Stimulated activated effector memory CD8-positive, alpha-beta T cell treated with anti-CD3 and anti-CD28 coated beads, Interleukin-12 subunit alpha, Interleukin-12 subunit beta, amount 100 ng/mL, for 72 hours (primary cell): ENCODE data around the gene RLBP1.

Experiments used
- ATAC-seq: fragments of 150-1000 bp; cut with Tn5 transposase; 2 replicates; pipeline ENCODE4 v1.10.0; 2021
- DNase-seq, 2 donors: peaks; one replicate each; pipeline ENCODE4 v3.0.0; 2021 to 2022; ENCODE audit warnings: low spot score in 2 of 2
- H3K27ac Mint-ChIP-seq: one replicate; pipeline ENCODE4 v1.8.0; 2022; ENCODE audit warnings: mild to moderate bottlenecking, mixed read lengths
- H3K36me3 Mint-ChIP-seq: one replicate; pipeline ENCODE4 v1.8.0; 2022; ENCODE audit warnings: mild to moderate bottlenecking, mixed read lengths
- H3K4me1 Mint-ChIP-seq: one replicate; pipeline ENCODE4 v1.8.0; 2022; ENCODE audit warnings: mixed read lengths
- H3K4me3 Mint-ChIP-seq: one replicate; pipeline ENCODE4 v1.8.0; 2022; ENCODE audit warnings: mild to moderate bottlenecking, mixed read lengths
- H3K9me3 Mint-ChIP-seq: one replicate; pipeline ENCODE4 v1.8.0; 2022; ENCODE audit warnings: mixed read lengths

RLBP1 gene

GRCh38 chr15:89196994-89197393, 24.4 kb downstream of the RLBP1 start:
- peaks cover 47% of the 10 kb centered on the region for H3K36me3 Mint-ChIP-seq
- peaks cover 13% of the 10 kb centered on the region for H3K4me1 Mint-ChIP-seq
- H3K27ac Mint-ChIP-seq = peak overlapping the region; percentile 69
- H3K4me3 Mint-ChIP-seq = no peak overlapping the region
- no peaks in the 10 kb centered on the region for H3K9me3 Mint-ChIP-seq
- DNase-seq (no peak), ATAC-seq (peak; percentile 80)

- H3K27ac Mint-ChIP-seq = no peak overlapping the region
- H3K4me1 Mint-ChIP-seq = peaks cover 9% of the 10 kb centered on the region
- DNase-seq (no peak), ATAC-seq (no peak)
- H3K36me3 Mint-ChIP-seq = peaks cover 55% of the 10 kb centered on the region
- H3K4me3 Mint-ChIP-seq = no peak overlapping the region
- no peaks in the 10 kb centered on the region for H3K9me3 Mint-ChIP-seq
Measured at GRCh38 chr15:89196241-89196640, 25.1 kb downstream of the RLBP1 start.

GRCh38 chr15:89195836-89196235, 25.5 kb downstream of the RLBP1 start:
- no peaks in the 10 kb centered on the region for H3K9me3 Mint-ChIP-seq
- H3K4me3 Mint-ChIP-seq = no peak overlapping the region
- no peak for DNase-seq
- H3K27ac Mint-ChIP-seq = no peak overlapping the region
- H3K36me3 Mint-ChIP-seq = peaks cover 59% of the 10 kb centered on the region
- no peak for ATAC-seq
- peaks cover 9% of the 10 kb centered on the region for H3K4me1 Mint-ChIP-seq

DNA sequence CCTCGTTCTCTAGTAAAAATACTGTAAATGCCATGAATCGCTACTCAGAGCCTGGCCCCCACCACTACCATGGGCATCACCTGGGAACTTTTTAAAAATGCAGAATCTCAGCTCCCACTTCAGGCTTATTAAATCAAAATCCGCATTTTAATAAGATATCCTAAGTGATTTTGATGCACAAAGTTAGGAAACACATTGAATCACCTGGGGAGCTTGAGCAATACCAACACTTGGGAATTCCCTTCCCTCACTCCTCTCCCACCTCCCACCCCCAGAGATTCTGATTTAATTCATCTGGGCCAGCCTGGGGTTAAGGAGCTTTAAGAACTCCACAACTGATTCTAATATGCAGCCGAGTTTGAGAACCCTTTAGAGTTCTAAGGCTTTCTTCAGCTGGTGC, 26.8 kb downstream of the RLBP1 start:
- no peak overlapping the region for H3K4me3 Mint-ChIP-seq
- peaks cover 9% of the 10 kb centered on the region for H3K4me1 Mint-ChIP-seq
- H3K36me3 Mint-ChIP-seq = peaks cover 61% of the 10 kb centered on the region
- H3K9me3 Mint-ChIP-seq = no peaks in the 10 kb centered on the region
- H3K27ac Mint-ChIP-seq = no peak overlapping the region
- ATAC-seq = no peak
- DNase-seq = no peak

DNA sequence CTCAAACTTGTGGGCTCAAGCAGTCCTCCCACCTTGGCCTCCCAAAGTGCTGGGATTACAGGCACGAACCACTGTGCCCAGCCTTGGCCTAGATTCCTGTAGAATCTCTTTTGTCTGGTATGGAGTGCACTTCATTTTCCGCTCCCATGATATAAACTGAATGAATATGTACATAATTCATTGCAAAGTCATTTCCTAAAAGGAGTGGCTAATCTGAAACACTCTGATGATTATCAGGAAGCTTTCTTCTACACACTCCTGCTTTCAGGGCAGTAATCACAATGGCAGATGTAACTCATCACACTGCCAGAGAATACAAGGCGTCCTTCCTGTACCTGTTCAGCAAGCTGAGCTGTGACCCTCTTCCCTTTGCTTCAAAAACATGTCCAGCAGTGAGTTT, 28.6 kb downstream of the RLBP1 start:
- Mint-ChIP-seq H3K4me3 (no peak overlapping the region), H3K9me3 (no peaks in the 10 kb centered on the region), H3K27ac (peak overlapping the region; percentile 8)

GRCh38 chr15:89192136-89192535, 29.2 kb downstream of the RLBP1 start:
- peak overlapping the region; percentile 8 for H3K27ac Mint-ChIP-seq
- ATAC-seq (no peak), DNase-seq (no peak)
- no peaks in the 10 kb centered on the region for H3K9me3 Mint-ChIP-seq
- H3K36me3 Mint-ChIP-seq = peaks cover 77% of the 10 kb centered on the region
- no peak overlapping the region for H3K4me3 Mint-ChIP-seq
- peaks cover 5% of the 10 kb centered on the region for H3K4me1 Mint-ChIP-seq

More for the DNA sequence above, 28.6 kb downstream of the RLBP1 start:
- no peak for DNase-seq
- no peak for ATAC-seq
- Mint-ChIP-seq H3K36me3 (peaks cover 76% of the 10 kb centered on the region), H3K4me1 (peaks cover 9% of the 10 kb centered on the region)

DNA sequence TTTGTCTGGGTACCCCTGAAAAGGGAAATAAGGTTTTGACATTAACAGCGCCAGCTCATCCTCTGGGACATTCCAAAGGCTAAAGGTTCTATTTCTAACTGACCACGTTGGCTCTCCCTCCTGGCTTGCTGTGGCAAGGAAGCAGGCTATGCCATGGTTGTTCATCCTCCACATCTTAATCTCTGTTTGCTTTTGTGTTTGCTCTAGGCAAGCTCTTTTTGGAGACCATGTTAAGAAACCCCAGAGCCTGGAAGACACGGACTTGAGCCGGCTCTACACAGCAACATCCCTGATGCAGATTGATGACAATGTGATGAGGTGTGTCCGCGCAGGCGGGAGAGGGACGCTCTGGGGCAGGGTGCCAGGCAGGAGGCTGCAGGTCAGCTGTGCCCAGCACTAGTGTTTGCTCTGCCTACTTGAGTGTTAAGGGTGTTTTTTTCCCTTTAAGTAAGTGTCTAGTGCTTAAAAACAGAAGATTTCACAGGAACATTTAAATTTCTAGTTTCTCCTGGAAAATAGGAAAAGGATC, 33.3 kb downstream of the RLBP1 start:
- Mint-ChIP-seq H3K27ac (no peak overlapping the region), H3K4me1 (no peaks in the 10 kb centered on the region), H3K36me3 (peaks cover 45% of the 10 kb centered on the region), H3K9me3 (no peaks in the 10 kb centered on the region), H3K4me3 (no peak overlapping the region)
- no peak for ATAC-seq
- DNase-seq = no peak

- ATAC-seq (no peak), DNase-seq (no peak)
- H3K27ac Mint-ChIP-seq = no peak overlapping the region
- H3K4me3 Mint-ChIP-seq = no peak overlapping the region
- H3K4me1 Mint-ChIP-seq = no peaks in the 10 kb centered on the region
- peaks cover 39% of the 10 kb centered on the region for H3K36me3 Mint-ChIP-seq
- no peaks in the 10 kb centered on the region for H3K9me3 Mint-ChIP-seq
Measured at GRCh38 chr15:89187301-89187985, 33.9 kb downstream of the RLBP1 start.

GRCh38 chr15:89186803-89187202, 34.6 kb downstream of the RLBP1 start:
- ATAC-seq (no peak), DNase-seq (no peak)
- peaks cover 33% of the 10 kb centered on the region for H3K36me3 Mint-ChIP-seq
- no peak overlapping the region for H3K4me3 Mint-ChIP-seq
- no peaks in the 10 kb centered on the region for H3K4me1 Mint-ChIP-seq
- H3K9me3 Mint-ChIP-seq = no peaks in the 10 kb centered on the region
- peak overlapping the region; percentile 30 for H3K27ac Mint-ChIP-seq

DNA sequence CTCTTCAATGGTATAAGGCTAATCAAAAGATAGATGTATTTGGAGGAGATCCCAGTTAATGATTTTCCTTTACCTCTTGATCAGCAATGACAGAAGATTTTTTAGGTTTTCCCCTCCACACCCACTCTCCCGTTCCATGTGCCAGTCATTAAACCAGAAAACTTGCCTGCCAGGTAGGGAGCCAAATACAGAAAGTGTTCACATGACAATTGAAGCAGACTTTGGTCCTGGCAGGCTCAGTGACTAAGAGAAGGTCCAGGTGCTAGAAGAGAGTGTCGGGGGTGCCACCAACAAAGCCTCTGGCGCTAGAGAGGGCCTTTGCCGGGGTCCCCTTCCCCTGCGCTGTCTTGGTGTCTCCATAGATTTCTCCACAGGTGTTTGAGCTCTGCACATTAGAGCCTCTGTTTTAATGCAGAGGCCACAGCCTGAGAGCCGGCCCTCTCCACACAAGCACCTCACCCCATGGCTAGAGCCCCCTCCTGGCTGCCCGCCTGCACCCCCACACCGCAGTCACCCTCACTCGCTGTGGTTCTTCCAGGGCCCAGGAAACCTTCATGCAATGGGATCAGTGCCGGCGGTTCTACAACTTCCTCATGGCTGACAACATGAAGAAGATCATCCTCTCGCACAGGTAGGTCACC, 36.4 kb downstream of the RLBP1 start:
- H3K4me1 Mint-ChIP-seq = no peaks in the 10 kb centered on the region
- H3K27ac Mint-ChIP-seq = peak overlapping the region; percentile 70
- H3K36me3 Mint-ChIP-seq = peaks cover 21% of the 10 kb centered on the region
- no peak for ATAC-seq
- no peaks in the 10 kb centered on the region for H3K9me3 Mint-ChIP-seq
- DNase-seq = no peak
- H3K4me3 Mint-ChIP-seq = no peak overlapping the region

DNA sequence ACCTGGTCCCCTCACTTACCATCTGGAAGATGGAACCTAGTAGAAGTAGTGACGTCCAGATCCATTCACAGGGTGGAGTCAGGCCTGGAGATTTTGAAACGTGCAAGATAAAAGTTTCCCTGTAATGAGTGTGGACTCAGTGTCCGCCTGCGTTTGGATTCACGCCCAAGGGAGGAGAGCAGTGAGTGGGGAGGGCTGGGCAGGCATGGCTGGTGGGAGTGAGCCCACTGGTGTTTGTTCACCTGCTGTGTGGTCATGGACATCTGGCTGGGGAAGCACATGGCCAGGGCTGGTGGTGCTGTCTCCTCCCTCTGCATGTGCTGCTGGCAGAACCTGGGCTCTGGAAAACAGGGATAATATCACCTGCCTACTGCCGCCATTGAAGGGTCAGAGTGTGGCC, 37.0 kb downstream of the RLBP1 start:
- DNase-seq = no peak
- no peaks in the 10 kb centered on the region for H3K9me3 Mint-ChIP-seq
- H3K4me1 Mint-ChIP-seq = no peaks in the 10 kb centered on the region
- H3K4me3 Mint-ChIP-seq = no peak overlapping the region
- H3K36me3 Mint-ChIP-seq = peaks cover 21% of the 10 kb centered on the region
- no peak for ATAC-seq
- peak overlapping the region; percentile 54 for H3K27ac Mint-ChIP-seq

- Mint-ChIP-seq H3K4me3 (peak overlapping the region; percentile 12), H3K36me3 (peaks cover 21% of the 10 kb centered on the region), H3K9me3 (no peaks in the 10 kb centered on the region), H3K27ac (peak overlapping the region; percentile 88), H3K4me1 (peaks cover 16% of the 10 kb centered on the region)
- DNase-seq (peak in 1 of 2 donors; percentile 61), ATAC-seq (peak; percentile 92)
Measured at GRCh38 chr15:89179966-89180875, 41.2 kb downstream of the RLBP1 start.

GRCh38 chr15:89178307-89178977, 42.9 kb downstream of the RLBP1 start:
- peak overlapping the region; percentile 88 for H3K27ac Mint-ChIP-seq
- H3K4me1 Mint-ChIP-seq = peaks cover 16% of the 10 kb centered on the region
- no peak for DNase-seq
- peaks cover 21% of the 10 kb centered on the region for H3K36me3 Mint-ChIP-seq
- ATAC-seq = no peak
- H3K4me3 Mint-ChIP-seq = no peak overlapping the region
- no peaks in the 10 kb centered on the region for H3K9me3 Mint-ChIP-seq

DNA sequence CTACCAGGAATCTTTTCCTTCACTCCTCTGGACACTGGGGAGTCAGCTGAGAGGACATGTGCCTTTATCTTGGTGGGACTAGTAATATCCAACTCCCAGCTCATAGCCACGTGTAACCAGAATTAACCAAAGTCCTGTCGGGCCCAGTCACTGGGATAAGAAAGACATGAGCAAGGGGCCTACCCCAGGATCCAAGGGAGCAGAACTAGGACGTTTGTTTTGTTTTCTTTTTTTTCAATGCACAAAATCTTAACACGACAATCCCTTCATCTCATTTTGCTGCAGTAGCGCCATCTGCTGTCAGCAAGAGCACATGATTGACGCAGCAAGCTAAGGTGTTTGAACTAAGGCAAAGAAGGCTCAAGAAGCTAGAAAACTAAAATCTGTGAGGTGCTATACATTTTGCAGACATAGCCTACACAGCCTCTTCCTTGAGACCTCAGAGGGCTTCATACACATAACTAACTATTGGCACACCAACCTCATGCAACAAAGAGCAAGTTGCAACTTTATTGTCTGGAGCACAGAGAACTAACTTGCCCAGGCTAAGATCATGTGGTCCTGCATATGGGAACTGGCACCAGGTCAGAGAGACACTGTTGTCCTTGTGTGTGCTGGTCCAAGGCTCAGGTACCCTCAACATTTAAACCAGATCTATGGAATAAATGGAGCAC, 43.6 kb downstream of the RLBP1 start:
- ATAC-seq (peak; percentile 31), DNase-seq (peak; percentile 53 to 77)
- Mint-ChIP-seq H3K4me1 (peaks cover 16% of the 10 kb centered on the region), H3K36me3 (peaks cover 21% of the 10 kb centered on the region), H3K4me3 (no peak overlapping the region), H3K9me3 (no peaks in the 10 kb centered on the region), H3K27ac (peak overlapping the region; percentile 88)
